K562 (cell line): ENCODE results near the gene ARID5B. TPM values are rescaled to one million over a fixed set of nuclear protein-coding genes. Genes with fewer than 3 reads are reported as not detected.

Experiments used
- ARHGAP35 ChIP-seq: fragments of 450-650 bp; IDR thresholded peaks from 2 replicates; pipeline ENCODE4 v1.6.1; 2018; ENCODE audit not compliant: partially characterized antibody
- ARID1B ChIP-seq: fragments of 450-650 bp; IDR thresholded peaks from 2 replicates; pipeline ENCODE4 v1.6.1; 2016; ENCODE audit warnings: antibody characterized with exemption, mild to moderate bottlenecking, inconsistent platforms
- ARNT ChIP-seq, 2 experiments: fragments of 450-650 bp; IDR thresholded peaks; 2 replicates each; pipeline ENCODE4 v1.6.1; 2016; ENCODE audit warnings: mild to moderate bottlenecking in 1 of 2
- CCNT2 ChIP-seq: IDR thresholded peaks from 2 replicates; pipeline ENCODE4 v1.6.1; 2011; ENCODE audit warnings: borderline replicate concordance, low read depth, mild to moderate bottlenecking, moderate library complexity, mixed read lengths, low read length; ENCODE audit not compliant: insufficient read length; ENCODE audit errors: extremely low read depth
- HLTF ChIP-seq: fragments of 450-650 bp; IDR thresholded peaks from 2 replicates; pipeline ENCODE4 v1.6.1; 2016
- MIER1 ChIP-seq: fragments of 450-650 bp; IDR thresholded peaks from 2 replicates; pipeline ENCODE4 v1.6.1; 2016; ENCODE audit warnings: antibody characterized with exemption, mild to moderate bottlenecking, low read depth
- NCOA2 ChIP-seq, 2 experiments: fragments of 450-650 bp; IDR thresholded peaks; 2 replicates each; pipeline ENCODE4 v1.6.1; 2018; ENCODE audit warnings: mild to moderate bottlenecking in 2 of 2, moderate library complexity in 1 of 2; ENCODE audit not compliant: partially characterized antibody in 2 of 2
- NFYB ChIP-seq: IDR thresholded peaks from 2 replicates; pipeline ENCODE4 v1.6.1; 2011; ENCODE audit warnings: mild to moderate bottlenecking, moderate library complexity; ENCODE audit not compliant: insufficient read length; ENCODE audit errors: extremely low read depth
- POLR2A ChIP-seq: fragments of 450-650 bp; conservative IDR thresholded peaks from 2 replicates; pipeline ENCODE4 v1.6.1; 2016
- TOE1 ChIP-seq, 2 experiments: fragments of 450-650 bp in 1 of 2; sonication (generic) in 1 of 2; formaldehyde crosslinking in 1 of 2; IDR thresholded peaks; 2 replicates each; pipeline versions ENCODE4 v1.7.1 to v1.8.0; 2016 to 2022; ENCODE audit warnings: borderline replicate concordance in 2 of 2, mild to moderate bottlenecking in 2 of 2, antibody characterized with exemption in 1 of 2, inconsistent platforms in 1 of 2, low read depth in 1 of 2, missing genetic modification reagents in 1 of 2, moderate library complexity in 1 of 2
- ZEB2 ChIP-seq: fragments of 450-650 bp; IDR thresholded peaks from 2 replicates; pipeline ENCODE4 v1.6.1; 2016
- ZNF76 ChIP-seq: fragments of 250-450 bp; sonication (Bioruptor Pico); IDR thresholded peaks from 2 replicates; pipeline ENCODE4 v1.4.0; 2020; ENCODE audit warnings: mild to moderate bottlenecking, moderate library complexity, borderline replicate concordance
- ZNF77 ChIP-seq: fragments of 250-450 bp; sonication (Bioruptor Pico); IDR thresholded peaks from 2 replicates; pipeline ENCODE4 v1.5.0; 2020
- polyA plus RNA-seq, 8 experiments: library from polyadenylated mRNA; depleted of rRNA in 4 of 8; stranded (reverse) in 5 of 8; unstranded in 3 of 8; fragments of >200 nt; fragmentation: Nextera tagmentation in 2 of 8; fragmentation: Illumina TruSeq in 1 of 8; extraction: Ambion mirVana in 2 of 8; extraction: Trizol in 1 of 8; gene quantifications; 2 replicates each; pipeline versions ENCODE4 v1.2.1 to v1.2.3, GENCODE V29; 2011 to 2014; ENCODE audit warnings: inconsistent platforms in 1 of 8, missing spikeins in 1 of 8
- total RNA-seq, 7 experiments: library from RNA; depleted of rRNA in 6 of 7; stranded (reverse); fragments of >200 nt in 6 of 7; fragmentation: Illumina TruSeq in 2 of 7; extraction: Trizol in 2 of 7; gene quantifications; 2 replicates each; pipeline versions ENCODE4 v1.2.1 to v1.2.3, GENCODE V29; 2011 to 2021; ENCODE audit warnings: low replicate concordance in 1 of 7
- TF ChIP-seq, protein P1 (sequence below): sonication (generic); formaldehyde crosslinking; IDR thresholded peaks from 2 replicates; pipeline ENCODE4 v1.8.0; 2022; ENCODE audit warnings: mild to moderate bottlenecking, missing genetic modification reagents
- TF ChIP-seq, protein P2 (sequence below), 2 experiments: fragments of 450-650 bp; formaldehyde crosslinking in 1 of 2; IDR thresholded peaks; 2 replicates each; pipeline versions ENCODE4 v1.4.0 to v1.6.1; 2014 to 2020; ENCODE audit warnings: mild to moderate bottlenecking in 2 of 2, borderline replicate concordance in 1 of 2, low read depth in 1 of 2
- TF ChIP-seq, protein P3 (sequence below): fragments of 150-350 bp; conservative IDR thresholded peaks from 2 replicates; pipeline ENCODE4 v1.6.1; 2014; ENCODE audit warnings: low read length

ARID5B gene
- total and polyA plus RNA-seq, 9 of the 15 experiments (the other 6 are each of a cell fraction or from before 2014, with no cell fraction given), result 0.48 to 1.6 (median 0.80) TPM

DNA sequence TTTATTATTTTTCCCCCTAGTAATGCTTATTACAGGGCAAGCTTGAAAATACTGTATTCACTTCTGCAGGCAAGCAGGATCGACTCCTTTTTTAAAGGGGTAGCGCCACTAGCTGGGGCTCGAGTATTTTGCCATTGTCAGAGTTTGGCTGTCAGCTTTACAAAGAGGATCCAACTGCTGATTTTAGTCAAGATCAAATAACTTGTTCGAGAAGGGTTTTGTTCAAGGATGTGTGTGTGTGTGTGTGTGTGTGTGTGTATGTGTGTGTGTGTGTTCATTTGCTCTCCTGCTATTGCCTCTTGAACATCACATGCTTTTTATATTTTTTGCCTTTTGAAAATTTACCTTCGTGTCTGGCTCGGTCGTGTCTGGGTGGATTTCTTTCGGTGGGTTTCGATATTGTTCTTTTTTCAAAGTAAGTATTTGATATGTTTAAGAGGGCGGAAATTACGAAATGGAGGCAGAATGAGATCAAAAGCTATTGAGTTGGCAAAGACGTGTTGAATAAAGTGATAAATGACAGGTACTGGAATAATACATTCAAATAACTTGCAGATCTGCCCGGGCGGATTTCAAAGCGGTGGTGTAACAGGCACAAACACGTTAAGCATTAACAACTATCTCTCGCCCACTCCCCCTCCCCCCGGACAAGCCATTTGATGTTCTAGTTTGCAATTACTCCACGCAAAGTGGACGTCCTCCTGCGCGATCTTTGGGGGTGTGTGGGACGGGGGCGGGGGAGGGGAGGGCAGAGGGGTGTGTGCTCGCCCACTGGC lies 1.1 kb downstream of the ARID5B start (continued):
- TF ChIP-seq, protein P1, sequence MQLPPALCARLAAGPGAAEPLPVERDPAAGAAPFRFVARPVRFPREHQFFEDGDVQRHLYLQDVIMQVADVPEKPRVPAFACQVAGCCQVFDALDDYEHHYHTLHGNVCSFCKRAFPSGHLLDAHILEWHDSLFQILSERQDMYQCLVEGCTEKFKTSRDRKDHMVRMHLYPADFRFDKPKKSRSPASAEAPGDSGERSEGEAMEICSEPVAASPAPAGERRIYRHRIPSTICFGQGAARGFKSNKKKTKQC (CRISPR knock-in tag), result no peak
- TF ChIP-seq NCOA2 (IDR thresholded peaks at IDR 0.05; ENCODE audit: partially characterized antibody in 2 of 2), result peak in 1 of 2 experiments; percentile 15
- peak; percentile 60 for TF ChIP-seq ARHGAP35
- peak; percentile 62 for TF ChIP-seq ARID1B
- no peak for TF ChIP-seq NFYB
- TF ChIP-seq ZNF76, result no peak
- TF ChIP-seq ZEB2, result peak; percentile 41
- TF ChIP-seq, protein P2, sequence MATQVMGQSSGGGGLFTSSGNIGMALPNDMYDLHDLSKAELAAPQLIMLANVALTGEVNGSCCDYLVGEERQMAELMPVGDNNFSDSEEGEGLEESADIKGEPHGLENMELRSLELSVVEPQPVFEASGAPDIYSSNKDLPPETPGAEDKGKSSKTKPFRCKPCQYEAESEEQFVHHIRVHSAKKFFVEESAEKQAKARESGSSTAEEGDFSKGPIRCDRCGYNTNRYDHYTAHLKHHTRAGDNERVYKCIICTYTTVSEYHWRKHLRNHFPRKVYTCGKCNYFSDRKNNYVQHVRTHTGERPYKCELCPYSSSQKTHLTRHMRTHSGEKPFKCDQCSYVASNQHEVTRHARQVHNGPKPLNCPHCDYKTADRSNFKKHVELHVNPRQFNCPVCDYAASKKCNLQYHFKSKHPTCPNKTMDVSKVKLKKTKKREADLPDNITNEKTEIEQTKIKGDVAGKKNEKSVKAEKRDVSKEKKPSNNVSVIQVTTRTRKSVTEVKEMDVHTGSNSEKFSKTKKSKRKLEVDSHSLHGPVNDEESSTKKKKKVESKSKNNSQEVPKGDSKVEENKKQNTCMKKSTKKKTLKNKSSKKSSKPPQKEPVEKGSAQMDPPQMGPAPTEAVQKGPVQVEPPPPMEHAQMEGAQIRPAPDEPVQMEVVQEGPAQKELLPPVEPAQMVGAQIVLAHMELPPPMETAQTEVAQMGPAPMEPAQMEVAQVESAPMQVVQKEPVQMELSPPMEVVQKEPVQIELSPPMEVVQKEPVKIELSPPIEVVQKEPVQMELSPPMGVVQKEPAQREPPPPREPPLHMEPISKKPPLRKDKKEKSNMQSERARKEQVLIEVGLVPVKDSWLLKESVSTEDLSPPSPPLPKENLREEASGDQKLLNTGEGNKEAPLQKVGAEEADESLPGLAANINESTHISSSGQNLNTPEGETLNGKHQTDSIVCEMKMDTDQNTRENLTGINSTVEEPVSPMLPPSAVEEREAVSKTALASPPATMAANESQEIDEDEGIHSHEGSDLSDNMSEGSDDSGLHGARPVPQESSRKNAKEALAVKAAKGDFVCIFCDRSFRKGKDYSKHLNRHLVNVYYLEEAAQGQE (IDR thresholded peaks at IDR 0.05; ENCODE audit: borderline replicate concordance), result peak; percentile 36; the same call in 1 of the 2 replicates
- TF ChIP-seq, protein P2 (CRISPR knock-in tag; IDR thresholded peaks at IDR 0.05; ENCODE audit: low read depth), result no peak
- TF ChIP-seq, protein P3, sequence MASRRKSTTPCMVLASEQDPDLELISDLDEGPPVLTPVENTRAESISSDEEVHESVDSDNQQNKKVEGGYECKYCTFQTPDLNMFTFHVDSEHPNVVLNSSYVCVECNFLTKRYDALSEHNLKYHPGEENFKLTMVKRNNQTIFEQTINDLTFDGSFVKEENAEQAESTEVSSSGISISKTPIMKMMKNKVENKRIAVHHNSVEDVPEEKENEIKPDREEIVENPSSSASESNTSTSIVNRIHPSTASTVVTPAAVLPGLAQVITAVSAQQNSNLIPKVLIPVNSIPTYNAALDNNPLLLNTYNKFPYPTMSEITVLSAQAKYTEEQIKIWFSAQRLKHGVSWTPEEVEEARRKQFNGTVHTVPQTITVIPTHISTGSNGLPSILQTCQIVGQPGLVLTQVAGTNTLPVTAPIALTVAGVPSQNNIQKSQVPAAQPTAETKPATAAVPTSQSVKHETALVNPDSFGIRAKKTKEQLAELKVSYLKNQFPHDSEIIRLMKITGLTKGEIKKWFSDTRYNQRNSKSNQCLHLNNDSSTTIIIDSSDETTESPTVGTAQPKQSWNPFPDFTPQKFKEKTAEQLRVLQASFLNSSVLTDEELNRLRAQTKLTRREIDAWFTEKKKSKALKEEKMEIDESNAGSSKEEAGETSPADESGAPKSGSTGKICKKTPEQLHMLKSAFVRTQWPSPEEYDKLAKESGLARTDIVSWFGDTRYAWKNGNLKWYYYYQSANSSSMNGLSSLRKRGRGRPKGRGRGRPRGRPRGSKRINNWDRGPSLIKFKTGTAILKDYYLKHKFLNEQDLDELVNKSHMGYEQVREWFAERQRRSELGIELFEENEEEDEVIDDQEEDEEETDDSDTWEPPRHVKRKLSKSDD, result no peak
- TF ChIP-seq POLR2A, result no peak
- TF ChIP-seq HLTF, result peak; percentile 94
- TF ChIP-seq CCNT2, result no peak
- TF ChIP-seq MIER1, result peak; percentile 48; the same call in 1 of the 2 replicates
- TF ChIP-seq ZNF77, result no peak
- 0 out of 4 replicates have a peak, but pooled peaks have one; percentile 54 to 66 for TF ChIP-seq ARNT (IDR thresholded peaks at IDR 0.05)
- peak; percentile 71 for TF ChIP-seq TOE1 (IDR thresholded peaks at IDR 0.05; ENCODE audit: borderline replicate concordance)
- no peak for TF ChIP-seq TOE1 (CRISPR knock-in tag; IDR thresholded peaks at IDR 0.05; ENCODE audit: borderline replicate concordance, low read depth)
